Trophoblast cell (in vitro differentiated cells and primary cell): Measurements from ENCODE around the gene RNF126.

ENCODE experiments used
- DNase-seq, 2 donors: peaks; one replicate each; pipeline ENCODE4 v3.0.0-alpha.2; 2016
- H2AFZ ChIP-seq: 2 replicates; pipeline ENCODE4 v1.6.1; 2013; ENCODE audit warnings: low read length, moderate library complexity, mild to moderate bottlenecking; ENCODE audit not compliant: insufficient read depth, poor library complexity
- H2AK5ac ChIP-seq: 2 replicates; pipeline ENCODE4 v1.6.1; 2013; ENCODE audit warnings: mild to moderate bottlenecking, low read length
- H2BK120ac ChIP-seq: 2 replicates; pipeline ENCODE4 v1.6.1; 2013; ENCODE audit warnings: low read length, mild to moderate bottlenecking, moderate library complexity; ENCODE audit not compliant: insufficient read depth, poor library complexity
- H2BK12ac ChIP-seq: 2 replicates; pipeline ENCODE4 v1.6.1; 2013; ENCODE audit warnings: mild to moderate bottlenecking, low read length, moderate library complexity
- H2BK5ac ChIP-seq: 2 replicates; pipeline ENCODE4 v1.6.1; 2013; ENCODE audit warnings: low read length, low read depth, moderate library complexity, mild to moderate bottlenecking; ENCODE audit not compliant: poor library complexity
- H3K14ac ChIP-seq: 2 replicates; pipeline ENCODE4 v1.6.1; 2013; ENCODE audit warnings: mild to moderate bottlenecking, low read length
- H3K18ac ChIP-seq: 2 replicates; pipeline ENCODE4 v1.6.1; 2013; ENCODE audit warnings: mild to moderate bottlenecking, low read length
- H3K23ac ChIP-seq: 2 replicates; pipeline ENCODE4 v1.6.1; 2013; ENCODE audit warnings: low read length
- H3K27ac ChIP-seq: 2 replicates; pipeline ENCODE4 v1.5.1; 2013; ENCODE audit warnings: low read depth, mild to moderate bottlenecking, inconsistent platforms, low read length, moderate library complexity
- H3K27me3 ChIP-seq: 2 replicates; pipeline ENCODE4 v1.6.1; 2013; ENCODE audit warnings: inconsistent platforms, mild to moderate bottlenecking, low read length, moderate library complexity; ENCODE audit not compliant: insufficient read depth
- H3K36me3 ChIP-seq, 2 experiments: 1 replicate in 1 of 2; 2 replicates in 1 of 2; pipeline ENCODE4 v1.6.1; 2013; ENCODE audit warnings: low read length in 2 of 2, mild to moderate bottlenecking in 2 of 2, moderate library complexity in 1 of 2; ENCODE audit not compliant: insufficient read depth in 2 of 2, control insufficient read depth in 1 of 2
- H3K4ac ChIP-seq: 2 replicates; pipeline ENCODE4 v1.6.1; 2013; ENCODE audit warnings: low read depth, mild to moderate bottlenecking, low read length, moderate library complexity
- H3K4me1 ChIP-seq, 2 experiments: 1 replicate in 1 of 2; 2 replicates in 1 of 2; pipeline ENCODE4 v1.6.1; 2013; ENCODE audit warnings: low read length in 2 of 2, mild to moderate bottlenecking in 2 of 2, moderate library complexity in 1 of 2; ENCODE audit not compliant: insufficient read depth in 2 of 2, control insufficient read depth in 1 of 2
- H3K4me2 ChIP-seq: 2 replicates; pipeline ENCODE4 v1.6.1; 2013; ENCODE audit warnings: inconsistent platforms, mild to moderate bottlenecking, low read length, moderate library complexity
- H3K4me3 ChIP-seq: 2 replicates; pipeline ENCODE4 v1.5.1; 2013; ENCODE audit warnings: mild to moderate bottlenecking, low read depth, low read length, inconsistent platforms
- H3K79me1 ChIP-seq: one replicate; pipeline ENCODE4 v1.6.1; 2013; ENCODE audit warnings: low read length
- H3K79me2 ChIP-seq: 2 replicates; pipeline ENCODE4 v1.6.1; 2013; ENCODE audit warnings: low read length, mild to moderate bottlenecking; ENCODE audit not compliant: control insufficient read depth, insufficient read depth, poor library complexity
- H3K9ac ChIP-seq: 2 replicates; pipeline ENCODE4 v1.6.1; 2013; ENCODE audit warnings: mild to moderate bottlenecking, low read length
- H3K9me3 ChIP-seq: 2 replicates; pipeline ENCODE4 v1.6.1; 2013; ENCODE audit warnings: low read depth, mild to moderate bottlenecking, control low read depth, inconsistent platforms, low read length; ENCODE audit not compliant: insufficient read depth
- H4K12ac ChIP-seq: 2 replicates; pipeline ENCODE4 v1.6.1; 2013; ENCODE audit warnings: low read depth, mild to moderate bottlenecking, low read length, moderate library complexity
- H4K8ac ChIP-seq: 2 replicates; pipeline ENCODE4 v1.6.1; 2013; ENCODE audit warnings: low read depth, mild to moderate bottlenecking, low read length, moderate library complexity
- H4K91ac ChIP-seq: one replicate; pipeline ENCODE4 v1.6.1; 2013; ENCODE audit warnings: low read depth, mild to moderate bottlenecking, low read length, moderate library complexity
- WGBS: extraction: QIAGEN DNeasy Blood & Tissue Kit; methylation state at CpG from one replicate; pipeline ENCODE4 v1.1.7; 2013; ENCODE audit warnings: missing lambda C conversion rate; ENCODE audit not compliant: insufficient read length, insufficient coverage; ENCODE audit errors: extremely low coverage; 5-methylcytosine and 5-hydroxymethylcytosine counted together

The RNF126 gene

GRCh38 chr19:658916-659839 is 3.8 kb downstream of the RNF126 start:
- Histone ChIP-seq H3K4ac (peak overlapping the region; percentile 99), H3K27ac (no peak overlapping the region), H3K23ac (no peak overlapping the region), H4K91ac (no peak overlapping the region), H3K4me3 (no peak overlapping the region), H2AFZ (peak overlapping the region; percentile 13), H3K36me3 (peaks cover 36 to 50% of the 10 kb centered on the region in 2 experiments), H2BK5ac (no peak overlapping the region), H4K8ac (no peak overlapping the region), H3K79me2 (peaks cover 67% of the 10 kb centered on the region), H3K79me1 (peaks cover 14% of the 10 kb centered on the region), H3K18ac (no peak overlapping the region), H2BK120ac (no peak overlapping the region), H4K12ac (no peak overlapping the region), H2BK12ac (no peak overlapping the region), H3K14ac (no peak overlapping the region), H3K4me2 (no peak overlapping the region), H3K9ac (no peak overlapping the region), H3K4me1 (peaks cover 11 to 15% of the 10 kb centered on the region in 2 experiments), H2AK5ac (no peak overlapping the region), H3K27me3 (no peaks in the 10 kb centered on the region), H3K9me3 (peaks cover 2% of the 10 kb centered on the region)
- peak in 1 of 2 donors; percentile 42 for DNase-seq
- WGBS: no CpG with 5 or more reads among the region's 50 CpGs

DNA sequence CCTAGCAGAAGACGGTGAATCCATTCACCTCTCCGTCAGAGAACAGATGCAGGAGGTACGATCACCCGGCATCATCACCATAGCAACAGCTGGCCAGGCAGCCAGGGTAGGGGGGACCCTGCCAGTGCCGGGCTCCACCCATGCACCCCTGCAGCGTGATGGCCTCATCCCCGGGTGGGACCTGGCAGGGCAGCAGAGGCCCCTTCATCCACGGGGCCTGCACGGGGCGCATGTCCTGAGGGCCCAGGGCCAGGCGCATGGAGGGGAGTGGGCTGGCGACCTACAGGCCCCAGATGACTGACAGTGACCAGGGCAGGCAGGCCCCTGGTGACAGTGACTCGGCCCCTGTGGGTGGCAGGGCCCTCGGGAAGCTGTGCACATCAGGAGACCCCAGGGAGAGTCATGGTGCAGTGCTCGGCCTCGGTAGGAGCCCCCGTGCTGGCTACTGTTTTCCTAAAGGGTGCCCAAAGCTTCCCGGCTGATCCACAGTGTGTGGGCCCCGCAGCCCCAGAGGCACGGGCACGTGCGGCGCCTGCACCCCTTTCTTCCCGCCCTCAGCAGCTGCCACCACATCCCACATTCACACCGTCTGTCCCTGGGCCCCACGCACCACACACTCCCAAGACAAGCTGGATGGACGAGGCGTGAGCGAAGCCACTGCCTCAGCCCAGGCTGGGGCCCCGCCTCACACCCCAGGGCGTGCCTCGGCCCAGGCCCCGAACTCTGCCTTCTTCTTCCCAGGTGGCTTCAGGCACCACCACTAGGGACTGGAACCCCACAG is 4.8 kb downstream of the RNF126 start:
- Histone ChIP-seq H3K4me3 (no peak overlapping the region), H2BK5ac (no peak overlapping the region), H3K9ac (no peak overlapping the region), H3K18ac (no peak overlapping the region), H2BK120ac (no peak overlapping the region), H3K79me2 (peaks cover 66% of the 10 kb centered on the region), H2BK12ac (no peak overlapping the region), H3K4me2 (no peak overlapping the region), H4K8ac (no peak overlapping the region), H3K14ac (no peak overlapping the region), H3K27me3 (no peaks in the 10 kb centered on the region), H2AFZ (no peak overlapping the region), H3K27ac (no peak overlapping the region), H4K12ac (no peak overlapping the region), H3K4me1 (peaks cover 7 to 10% of the 10 kb centered on the region in 2 experiments), H3K9me3 (no peaks in the 10 kb centered on the region), H4K91ac (no peak overlapping the region), H3K79me1 (peaks cover 9% of the 10 kb centered on the region), H3K36me3 (peaks cover 45 to 59% of the 10 kb centered on the region in 2 experiments), H3K4ac (peak overlapping the region; percentile 99), H2AK5ac (no peak overlapping the region), H3K23ac (no peak overlapping the region)
- WGBS: no CpG with 5 or more reads among the region's 33 CpGs
- no peak for DNase-seq

GRCh38 chr19:657611-658010 is 5.4 kb downstream of the RNF126 start:
- Histone ChIP-seq H3K9ac (no peak overlapping the region), H3K9me3 (peaks cover 2% of the 10 kb centered on the region), H2BK5ac (no peak overlapping the region), H2BK12ac (no peak overlapping the region), H2AFZ (no peak overlapping the region), H3K14ac (no peak overlapping the region), H4K91ac (no peak overlapping the region), H4K12ac (no peak overlapping the region), H2AK5ac (no peak overlapping the region), H3K79me1 (peaks cover 5% of the 10 kb centered on the region), H3K18ac (peak overlapping the region; percentile 14), H2BK120ac (no peak overlapping the region), H3K4ac (peak overlapping the region; percentile 99), H3K27me3 (no peaks in the 10 kb centered on the region), H3K4me2 (no peak overlapping the region), H3K36me3 (peaks cover 51 to 66% of the 10 kb centered on the region in 2 experiments), H3K4me1 (peaks cover 7 to 10% of the 10 kb centered on the region in 2 experiments), H3K27ac (no peak overlapping the region), H4K8ac (no peak overlapping the region), H3K79me2 (peaks cover 64% of the 10 kb centered on the region), H3K4me3 (no peak overlapping the region), H3K23ac (no peak overlapping the region)
- DNase-seq: no peak
- no CpG with 5 or more reads among the region's 19 CpGs for WGBS

- Histone ChIP-seq H2AFZ (no peak overlapping the region), H2AK5ac (no peak overlapping the region), H3K36me3 (peaks cover 57 to 72% of the 10 kb centered on the region in 2 experiments), H4K91ac (no peak overlapping the region), H3K23ac (no peak overlapping the region), H2BK12ac (no peak overlapping the region), H2BK5ac (no peak overlapping the region), H4K8ac (no peak overlapping the region), H2BK120ac (no peak overlapping the region), H3K14ac (no peak overlapping the region), H3K27me3 (no peaks in the 10 kb centered on the region), H3K4me3 (no peak overlapping the region), H3K9ac (no peak overlapping the region), H4K12ac (no peak overlapping the region), H3K4me1 (peaks cover 7 to 9% of the 10 kb centered on the region in 2 experiments), H3K79me1 (no peaks in the 10 kb centered on the region), H3K18ac (peak overlapping the region; percentile 14), H3K79me2 (peaks cover 58% of the 10 kb centered on the region), H3K9me3 (peaks cover 2% of the 10 kb centered on the region), H3K4ac (peak overlapping the region; percentile 99), H3K27ac (no peak overlapping the region), H3K4me2 (no peak overlapping the region)
- WGBS: no CpG with 5 or more reads among the region's 43 CpGs
- DNase-seq: no peak
Measured at GRCh38 chr19:656751-657559, 6.1 kb downstream of the RNF126 start.
